Measurements from ENCODE around the gene MBLAC1. TPM values are rescaled to one million over a fixed set of nuclear protein-coding genes. Genes with fewer than 3 reads are reported as not detected.

The MBLAC1 gene
- total RNA-seq, 5 donors from 2014 or later (not counting 1 experiment from before 2014, with no cell fraction given), result 3.2 to 8.6 (median 5.3) TPM

DNA sequence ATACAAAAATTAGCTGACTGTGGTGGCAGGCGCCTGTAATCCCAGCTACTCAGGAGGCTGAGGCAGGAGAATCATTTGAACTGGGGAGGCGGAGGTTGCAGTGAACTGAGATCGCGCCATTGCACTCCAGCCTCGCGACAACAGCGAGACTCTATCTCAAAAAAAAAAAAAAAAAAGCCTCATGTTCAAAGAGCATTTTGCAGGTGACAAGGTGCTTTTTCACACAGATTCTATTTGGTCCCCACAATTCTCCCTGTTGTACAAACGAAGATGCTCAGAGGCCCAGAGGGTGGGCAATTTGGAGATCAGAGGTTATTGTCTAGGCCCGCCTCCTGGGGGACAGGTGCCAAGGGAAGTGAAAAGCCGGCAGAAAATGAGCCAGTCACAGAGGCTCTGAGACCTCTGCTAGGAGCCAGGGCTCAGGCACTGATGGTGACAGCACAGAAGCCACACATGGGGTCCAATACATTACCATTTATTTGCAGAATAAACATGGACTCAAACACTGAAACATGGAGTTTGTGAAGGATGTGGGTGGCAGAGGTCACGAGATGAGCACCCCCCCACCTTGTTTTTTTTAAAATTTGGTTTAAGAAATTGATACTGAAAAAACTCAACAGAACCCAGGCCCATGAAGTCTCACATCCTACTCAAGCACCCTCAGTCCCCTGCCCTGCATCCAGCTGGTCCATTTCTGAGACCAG lies 42.5 kb downstream of the MBLAC1 start:
- no peaks in the 10 kb centered on the region for H3K36me3 ChIP-seq (ENCODE audit: control insufficient read depth in 2 of 2, extremely low read depth in 1 of 2, insufficient read depth in 1 of 2, low read length in 1 of 2)
- no peak overlapping the region for H3K4me3 ChIP-seq (ENCODE audit: control insufficient read depth in 1 of 2, extremely low read depth in 1 of 2, low read length in 1 of 2)
- H3K27ac ChIP-seq (ENCODE audit: low read length), result peak overlapping the region; percentile 38

DNA sequence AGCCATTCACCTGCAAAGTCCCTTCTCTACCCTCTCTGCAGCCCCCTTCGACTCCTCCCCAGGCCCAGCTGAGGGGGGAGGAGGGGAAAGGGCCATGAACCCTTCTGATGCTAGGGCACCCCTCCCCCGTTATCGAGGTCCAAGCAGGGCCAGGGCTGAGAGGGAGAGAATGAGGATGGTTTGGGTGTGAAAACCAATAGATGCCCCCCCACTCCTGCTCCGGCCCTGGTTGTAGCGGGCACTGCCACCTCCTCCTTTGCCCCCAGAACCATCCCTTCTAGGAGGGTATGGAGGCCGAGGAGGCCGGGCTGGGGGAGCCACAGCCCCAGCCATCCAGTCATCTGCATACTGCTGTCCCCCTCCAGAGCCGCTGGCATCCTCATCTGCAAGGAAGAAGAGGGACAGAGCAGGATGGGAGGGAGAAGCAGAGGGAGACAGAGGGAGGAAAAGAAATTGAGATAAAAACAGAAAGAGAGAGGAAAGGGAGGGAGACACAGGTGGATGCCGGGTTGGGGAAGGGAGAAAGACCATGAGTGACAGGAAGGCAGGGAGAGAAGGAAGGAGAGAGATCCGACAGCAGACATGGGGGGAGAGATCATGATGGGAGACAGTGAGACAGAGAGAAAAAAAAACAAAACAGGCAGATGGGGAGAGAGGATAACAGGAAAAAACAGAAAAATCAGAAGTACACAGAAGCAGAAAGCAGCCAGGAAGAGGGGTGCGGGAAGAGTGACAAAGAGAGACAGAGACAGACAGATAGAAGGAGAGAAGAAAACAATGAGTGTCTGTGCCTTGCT lies 43.5 kb downstream of the MBLAC1 start:
- peak overlapping the region; percentile 71 to 87 (median 86) for H3K4me3 Mint-ChIP-seq
- Histone ChIP-seq H3K27me3 (replicated peaks in 1 of 2; ENCODE audit: control insufficient read depth in 2 of 2, extremely low read depth in 1 of 2, insufficient read depth in 2 of 2, low read length in 1 of 2) (peaks cover 0 to 48% of the 10 kb centered on the region in 2 experiments), H3K36me3 (ENCODE audit: control insufficient read depth in 2 of 2, extremely low read depth in 1 of 2, insufficient read depth in 1 of 2, low read length in 1 of 2) (no peaks in the 10 kb centered on the region), H3K4me3 (ENCODE audit: control insufficient read depth in 1 of 2, extremely low read depth in 1 of 2, low read length in 1 of 2) (no peak overlapping the region), H3K9me3 (no peaks in the 10 kb centered on the region), H3K4me1 (ENCODE audit: control insufficient read depth in 1 of 2, extremely low read depth in 1 of 2, insufficient read depth in 2 of 2, low read length in 2 of 2) (peaks cover 42 to 68% of the 10 kb centered on the region in 2 experiments), H3K27ac (ENCODE audit: low read length) (peak overlapping the region; percentile 38)
- POLR2A ChIA-PET, result no interaction called here
- peaks cover 0 to 22% of the 10 kb centered on the region in 2 donors for H3K27me3 Mint-ChIP-seq
- ATAC-seq (replicated peaks in 1 of 4) (no peak), DNase-seq (no peak)
- no peaks in the 10 kb centered on the region for H3K9me3 Mint-ChIP-seq
- peaks cover 60 to 73% (median 64%) of the 10 kb centered on the region in 3 donors for H3K4me1 Mint-ChIP-seq
- peak overlapping the region; percentile 98 for H3K27ac Mint-ChIP-seq
- 90% methylated on average over 2 of the region's 11 CpGs for WGBS (ENCODE audit: insufficient coverage)
- H3K36me3 Mint-ChIP-seq, result no peaks in the 10 kb centered on the region
- CTCF ChIA-PET, result interaction anchor here in 1 of 2 donors (0.5 kb wide), 1 partner anchor 17 kb away, joined by 4 read pairs; no protein-coding TSS in a partner anchor

More for the DNA sequence above, 42.5 kb downstream of the MBLAC1 start:
- Histone ChIP-seq H3K4me1 (ENCODE audit: control insufficient read depth in 1 of 2, extremely low read depth in 1 of 2, insufficient read depth in 2 of 2, low read length in 2 of 2) (peaks cover 43 to 74% of the 10 kb centered on the region in 2 experiments), H3K27me3 (replicated peaks in 1 of 2; ENCODE audit: control insufficient read depth in 2 of 2, extremely low read depth in 1 of 2, insufficient read depth in 2 of 2, low read length in 1 of 2) (peaks cover 0 to 48% of the 10 kb centered on the region in 2 experiments), H3K9me3 (no peaks in the 10 kb centered on the region)
- DNase-seq, result peak in 7 of 35 experiments; percentile 21 to 60 (median 43)
- peak overlapping the region; percentile 80 to 87 (median 86) for H3K4me3 Mint-ChIP-seq
- 44% methylated on average over 2 of the region's 11 CpGs for WGBS (ENCODE audit: insufficient coverage)
- no peaks in the 10 kb centered on the region for H3K36me3 Mint-ChIP-seq
- peak overlapping the region; percentile 98 for H3K27ac Mint-ChIP-seq
- POLR2A ChIA-PET, result interaction anchor here in 1 of 2 donors (0.6 kb wide), 1 partner anchor 224 kb away, joined by 11 read pairs; no protein-coding TSS in a partner anchor
- H3K9me3 Mint-ChIP-seq, result no peaks in the 10 kb centered on the region
- CTCF ChIA-PET, result interaction anchor here in 1 of 2 donors (0.5 kb wide), 1 partner anchor 18 kb away, joined by 4 read pairs; no protein-coding TSS in a partner anchor
- peaks cover 58 to 68% (median 63%) of the 10 kb centered on the region in 3 donors for H3K4me1 Mint-ChIP-seq
- ATAC-seq (replicated peaks in 1 of 4), result peak in 2 of 4 experiments; percentile 6 to 31
- peaks cover 0 to 22% of the 10 kb centered on the region in 2 donors for H3K27me3 Mint-ChIP-seq

DNA sequence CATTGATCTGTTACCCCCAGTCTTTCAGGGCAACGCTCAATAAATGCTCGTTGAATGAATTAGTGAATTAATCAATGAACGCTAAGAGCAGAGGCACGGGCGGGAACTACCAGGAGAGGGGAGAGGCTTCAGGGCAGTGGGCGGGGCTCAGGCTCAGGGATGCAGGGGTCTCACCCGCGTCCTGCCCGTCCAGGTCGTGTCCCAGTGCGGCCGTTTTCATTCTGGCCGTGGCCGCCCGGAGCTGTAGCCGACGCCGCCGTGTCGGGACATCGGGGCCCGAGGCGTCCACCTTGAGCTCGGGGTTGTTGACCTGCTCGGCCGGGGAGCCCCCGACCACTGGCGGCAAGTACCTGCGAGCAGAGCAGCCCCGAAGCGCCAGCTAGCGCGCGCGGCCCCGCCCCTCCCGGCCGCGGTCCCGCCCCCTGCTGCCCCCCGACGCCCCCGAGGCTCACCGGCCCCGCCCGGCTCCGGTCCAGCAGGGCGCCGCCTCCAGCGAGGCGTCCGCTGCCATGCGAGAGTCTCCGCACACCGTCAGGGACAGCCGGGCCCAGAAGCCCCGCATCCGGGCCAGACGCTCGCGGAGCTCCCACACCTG lies 44.4 kb downstream of the MBLAC1 start:
- peak overlapping the region; percentile 93 to 95 for H3K27ac Mint-ChIP-seq
- H3K9me3 Mint-ChIP-seq, result no peaks in the 10 kb centered on the region
- H3K36me3 Mint-ChIP-seq, result no peaks in the 10 kb centered on the region
- H3K4me3 Mint-ChIP-seq, result peak overlapping the region; percentile 71 to 86 (median 81)
- peaks cover 57 to 73% (median 60%) of the 10 kb centered on the region in 3 donors for H3K4me1 Mint-ChIP-seq
- 9% methylated on average over 57 of the region's 61 CpGs for WGBS (ENCODE audit: insufficient coverage)
- DNase-seq (peak in 5 of 35 experiments; percentile 27 to 57 (median 35)), ATAC-seq (replicated peaks in 1 of 4) (peak; percentile 37 to 54 (median 44))
- H3K36me3 ChIP-seq (ENCODE audit: control insufficient read depth in 2 of 2, extremely low read depth in 1 of 2, insufficient read depth in 1 of 2, low read length in 1 of 2), result no peaks in the 10 kb centered on the region
- H3K4me3 ChIP-seq (ENCODE audit: control insufficient read depth in 1 of 2, extremely low read depth in 1 of 2, low read length in 1 of 2), result peak overlapping the region; percentile 25 to 51
- ChIA-PET CTCF (interaction anchor here in 1 of 2 donors (0.6 to 0.9 kb wide), 2 partner anchors 9 to 23 kb away, joined by 4 to 6 read pairs; partner anchors contain the start of gene LAMTOR4), POLR2A (no interaction called here)
- no peaks in the 10 kb centered on the region for H3K9me3 ChIP-seq
- peaks cover 0 to 48% of the 10 kb centered on the region in 2 experiments for H3K27me3 ChIP-seq (replicated peaks in 1 of 2; ENCODE audit: control insufficient read depth in 2 of 2, extremely low read depth in 1 of 2, insufficient read depth in 2 of 2, low read length in 1 of 2)
- peaks cover 0 to 20% of the 10 kb centered on the region in 2 donors for H3K27me3 Mint-ChIP-seq
- H3K4me1 ChIP-seq (ENCODE audit: control insufficient read depth in 1 of 2, extremely low read depth in 1 of 2, insufficient read depth in 2 of 2, low read length in 2 of 2), result peaks cover 35 to 61% of the 10 kb centered on the region in 2 experiments
- no peak overlapping the region for H3K27ac ChIP-seq (ENCODE audit: low read length)

DNA sequence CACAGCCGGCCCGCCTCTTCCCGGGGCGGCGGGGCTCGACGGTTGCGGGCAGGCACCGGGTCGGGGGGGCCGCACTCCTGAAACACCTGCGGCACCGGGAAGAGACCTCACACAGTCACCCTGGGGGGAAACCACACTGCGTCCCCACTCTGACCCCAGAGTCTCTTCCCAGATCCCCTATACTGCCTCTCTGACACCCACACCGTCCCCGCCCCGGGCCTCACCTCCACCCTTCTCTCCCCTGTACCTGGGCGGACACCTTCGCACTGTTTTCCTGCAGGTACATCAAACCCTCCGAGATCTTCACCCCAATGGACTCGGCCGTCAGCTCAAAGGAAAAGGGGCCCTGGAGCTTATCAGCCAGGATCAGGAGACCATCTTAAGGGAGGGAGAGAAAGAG lies 45.1 kb downstream of the MBLAC1 start:
- Histone ChIP-seq H3K9me3 (no peaks in the 10 kb centered on the region), H3K4me3 (ENCODE audit: control insufficient read depth in 1 of 2, extremely low read depth in 1 of 2, low read length in 1 of 2) (peak overlapping the region in 1 of 2 donors; percentile 26), H3K4me1 (ENCODE audit: control insufficient read depth in 1 of 2, extremely low read depth in 1 of 2, insufficient read depth in 2 of 2, low read length in 2 of 2) (peaks cover 31 to 60% of the 10 kb centered on the region in 2 experiments), H3K36me3 (ENCODE audit: control insufficient read depth in 2 of 2, extremely low read depth in 1 of 2, insufficient read depth in 1 of 2, low read length in 1 of 2) (no peaks in the 10 kb centered on the region), H3K27me3 (replicated peaks in 1 of 2; ENCODE audit: control insufficient read depth in 2 of 2, extremely low read depth in 1 of 2, insufficient read depth in 2 of 2, low read length in 1 of 2) (peaks cover 0 to 44% of the 10 kb centered on the region in 2 experiments), H3K27ac (ENCODE audit: low read length) (no peak overlapping the region)
- Mint-ChIP-seq H3K4me3 (peak overlapping the region; percentile 58 to 79 (median 77)), H3K27me3 (peaks cover 0 to 20% of the 10 kb centered on the region in 2 donors), H3K4me1 (peaks cover 56 to 73% (median 60%) of the 10 kb centered on the region in 3 donors), H3K9me3 (no peaks in the 10 kb centered on the region), H3K27ac (peak overlapping the region; percentile 74 to 82), H3K36me3 (no peaks in the 10 kb centered on the region)
- POLR2A ChIA-PET, result interaction anchor here in 1 of 2 donors (0.7 kb wide), 1 partner anchor 14 kb away, joined by 7 read pairs; no protein-coding TSS in a partner anchor
- DNase-seq (peak in 1 of 35 experiments; percentile 23), ATAC-seq (replicated peaks in 1 of 4) (peak; percentile 10 to 22 (median 16))
- CTCF ChIA-PET, result interaction anchor here in 1 of 2 donors (0.6 to 0.9 kb wide), 2 partner anchors 10 to 23 kb away, joined by 4 to 6 read pairs; partner anchors contain the start of gene LAMTOR4
- WGBS (ENCODE audit: insufficient coverage), result under 1% methylated on average over 17 of the region's 22 CpGs

DNA sequence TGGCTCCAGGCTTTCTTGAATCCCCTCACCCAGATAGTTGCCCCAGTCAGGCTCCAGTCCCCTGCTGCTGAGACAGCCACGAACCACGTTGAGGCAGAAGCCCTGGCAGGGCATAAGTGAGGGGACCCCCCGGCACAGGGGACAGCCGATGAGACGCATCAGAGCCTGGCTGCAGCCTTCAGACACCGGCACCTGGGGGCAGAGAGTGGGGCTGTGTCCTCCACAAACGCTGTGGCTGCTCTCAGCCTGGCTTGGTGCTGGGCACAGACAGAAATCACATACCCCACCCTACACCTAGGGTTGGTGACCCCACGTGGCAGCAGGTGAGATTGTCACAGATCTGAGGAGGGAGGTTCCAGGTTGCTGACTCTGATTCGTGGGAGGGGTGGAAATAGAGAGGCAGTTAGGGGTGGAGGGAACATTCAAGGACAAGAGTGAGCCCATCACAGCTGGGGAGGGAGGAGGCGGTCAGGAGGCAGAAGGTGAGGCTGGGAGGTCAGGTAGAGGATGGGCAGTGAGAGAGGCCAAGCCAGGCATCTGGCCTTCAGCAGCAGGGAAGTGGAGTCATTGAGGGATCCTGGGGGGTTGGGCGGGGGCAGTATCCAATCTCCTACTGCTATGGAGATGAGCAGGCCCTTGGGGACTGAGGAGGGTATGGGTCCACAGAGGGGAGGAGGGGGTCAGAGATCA lies 47.2 kb downstream of the MBLAC1 start:
- ATAC-seq (replicated peaks in 1 of 4) (no peak), DNase-seq (peak in 1 of 35 experiments; percentile 16)
- peaks cover 0 to 30% of the 10 kb centered on the region in 2 experiments for H3K27me3 ChIP-seq (replicated peaks in 1 of 2; ENCODE audit: control insufficient read depth in 2 of 2, extremely low read depth in 1 of 2, insufficient read depth in 2 of 2, low read length in 1 of 2)
- H3K4me3 Mint-ChIP-seq, result no peak overlapping the region
- ChIA-PET POLR2A (no interaction called here), CTCF (interaction anchor here in 1 of 2 donors (0.6 kb wide), 1 partner anchor 46 kb away, joined by 4 read pairs; no protein-coding TSS in a partner anchor)
- no peak overlapping the region for H3K4me3 ChIP-seq (ENCODE audit: control insufficient read depth in 1 of 2, extremely low read depth in 1 of 2, low read length in 1 of 2)
- no peaks in the 10 kb centered on the region for H3K9me3 ChIP-seq
- H3K9me3 Mint-ChIP-seq, result no peaks in the 10 kb centered on the region
- no peaks in the 10 kb centered on the region for H3K36me3 Mint-ChIP-seq
- peak overlapping the region; percentile 14 to 75 for H3K27ac Mint-ChIP-seq
- peaks cover 0 to 5% of the 10 kb centered on the region in 2 donors for H3K27me3 Mint-ChIP-seq
- no peaks in the 10 kb centered on the region for H3K36me3 ChIP-seq (ENCODE audit: control insufficient read depth in 2 of 2, extremely low read depth in 1 of 2, insufficient read depth in 1 of 2, low read length in 1 of 2)
- 92% methylated on average over 7 of the region's 11 CpGs for WGBS (ENCODE audit: insufficient coverage)
- peaks cover 21 to 58% of the 10 kb centered on the region in 2 experiments for H3K4me1 ChIP-seq (ENCODE audit: control insufficient read depth in 1 of 2, extremely low read depth in 1 of 2, insufficient read depth in 2 of 2, low read length in 2 of 2)
- no peak overlapping the region for H3K27ac ChIP-seq (ENCODE audit: low read length)
- H3K4me1 Mint-ChIP-seq, result peaks cover 44 to 58% (median 45%) of the 10 kb centered on the region in 3 donors

Measured in T-cell (primary cell).